ENCODE data around the gene SPAG16. TPM values are rescaled to one million over a fixed set of nuclear protein-coding genes. Genes with fewer than 3 reads are reported as not detected.

The SPAG16 gene
- polyA plus RNA-seq, 1 of the 3 experiments (the other 2 are of a cell fraction), result 29.5 TPM

GRCh38 chr2:214395040-214395439, 1110.8 kb downstream of the SPAG16 start (continued):
- TF ChIP-seq, protein P1, sequence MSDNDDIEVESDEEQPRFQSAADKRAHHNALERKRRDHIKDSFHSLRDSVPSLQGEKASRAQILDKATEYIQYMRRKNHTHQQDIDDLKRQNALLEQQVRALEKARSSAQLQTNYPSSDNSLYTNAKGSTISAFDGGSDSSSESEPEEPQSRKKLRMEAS (IDR thresholded peaks at IDR 0.05; ENCODE audit: low read depth), result no peak
- TF ChIP-seq RFX5 (IDR thresholded peaks at IDR 0.05; ENCODE audit: low read length) (no peak), PBX3 (IDR thresholded peaks at IDR 0.05) (no peak)

GRCh38 chr2:214401580-214401979, 1117.3 kb downstream of the SPAG16 start:
- Histone ChIP-seq H3K9me2 (no peaks in the 10 kb centered on the region), H3F3A (replicated peaks; ENCODE audit: insufficient read depth) (peaks cover 4% of the 10 kb centered on the region), H3K4me1 (ENCODE audit: control insufficient read depth in 1 of 2, insufficient read depth in 2 of 2, low read depth in 1 of 2, low read length in 1 of 2) (no peaks in the 10 kb centered on the region), H3K4me3 (ENCODE audit: low read depth in 2 of 2, low read length in 1 of 2) (no peak overlapping the region), H3K9ac (no peak overlapping the region), H2AFZ (ENCODE audit: low read depth) (no peak overlapping the region), H3K4me2 (no peak overlapping the region), H3K27ac (ENCODE audit: low read depth in 2 of 2, low read length in 1 of 2) (no peak overlapping the region), H3K27me3 (ENCODE audit: insufficient read depth) (no peaks in the 10 kb centered on the region), H3K9me3 (no peaks in the 10 kb centered on the region), H3K79me2 (ENCODE audit: insufficient read depth) (no peaks in the 10 kb centered on the region), H3K36me3 (replicated peaks in 1 of 2; ENCODE audit: control insufficient read depth in 1 of 2, insufficient read depth in 2 of 2, low read length in 1 of 2) (no peaks in the 10 kb centered on the region), H4K20me1 (ENCODE audit: insufficient read depth) (no peaks in the 10 kb centered on the region)
- WGBS (ENCODE audit: low lambda C conversion rate), result 47% methylated on average over 2 of the region's 2 CpGs
- CTCF ChIA-PET, result no interaction called here
- no peak for DNase-seq
- POLR2A ChIA-PET, result no interaction called here
- TF ChIP-seq, protein P2, sequence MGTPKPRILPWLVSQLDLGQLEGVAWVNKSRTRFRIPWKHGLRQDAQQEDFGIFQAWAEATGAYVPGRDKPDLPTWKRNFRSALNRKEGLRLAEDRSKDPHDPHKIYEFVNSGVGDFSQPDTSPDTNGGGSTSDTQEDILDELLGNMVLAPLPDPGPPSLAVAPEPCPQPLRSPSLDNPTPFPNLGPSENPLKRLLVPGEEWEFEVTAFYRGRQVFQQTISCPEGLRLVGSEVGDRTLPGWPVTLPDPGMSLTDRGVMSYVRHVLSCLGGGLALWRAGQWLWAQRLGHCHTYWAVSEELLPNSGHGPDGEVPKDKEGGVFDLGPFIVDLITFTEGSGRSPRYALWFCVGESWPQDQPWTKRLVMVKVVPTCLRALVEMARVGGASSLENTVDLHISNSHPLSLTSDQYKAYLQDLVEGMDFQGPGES (IDR thresholded peaks at IDR 0.05; ENCODE audit: low read depth, low read length), result no peak
- TF ChIP-seq TEAD4 (IDR thresholded peaks at IDR 0.05; ENCODE audit: borderline replicate concordance, insufficient read depth) (no peak), NRF1 (IDR thresholded peaks at IDR 0.05; ENCODE audit: low read depth, low read length) (no peak), REST (IDR thresholded peaks at IDR 0.05; ENCODE audit: low read depth, low read length) (no peak), MXI1 (IDR thresholded peaks at IDR 0.05; ENCODE audit: low read depth, low read length) (no peak), MEF2A (IDR thresholded peaks at IDR 0.05; ENCODE audit: borderline replicate concordance, low read depth) (no peak), GABPA (IDR thresholded peaks at IDR 0.05; ENCODE audit: low read depth) (no peak), FOXM1 (IDR thresholded peaks at IDR 0.05; ENCODE audit: low read depth) (no peak), ELF1 (IDR thresholded peaks at IDR 0.05) (no peak), SIN3A (IDR thresholded peaks at IDR 0.05; ENCODE audit: borderline replicate concordance, low read depth, low read length) (no peak), CTCF (IDR thresholded peaks at IDR 0.05) (no peak), FOXJ3 (CRISPR knock-in tag; IDR thresholded peaks at IDR 0.05) (no peak), RFX5 (IDR thresholded peaks at IDR 0.05; ENCODE audit: low read length) (no peak), TAF1 (IDR thresholded peaks at IDR 0.05; ENCODE audit: borderline replicate concordance, low read depth, low read length) (no peak), RXRA (IDR thresholded peaks at IDR 0.05; ENCODE audit: borderline replicate concordance, low read depth) (no peak), POLR2AphosphoS5 (IDR thresholded peaks at IDR 0.05; ENCODE audit: low read depth, low read length) (no peak), JUND (IDR thresholded peaks at IDR 0.05) (no peak)
- TF ChIP-seq, protein P1 (IDR thresholded peaks at IDR 0.05; ENCODE audit: low read depth), result no peak
